NK-92 (cell line): Measurements from ENCODE around the gene MMP15.
"Not testable (repeated sequence)": the region's sequence is repeated elsewhere in the genome, so short reads cannot be mapped to it uniquely, and the experiment has no call there.

Experiments used
- DNase-seq: peaks from one replicate; lab custom pipeline; 2025; ENCODE audit not compliant: unreplicated experiment; lab: John Stamatoyannopoulos, UW

MMP15 gene

DNA sequence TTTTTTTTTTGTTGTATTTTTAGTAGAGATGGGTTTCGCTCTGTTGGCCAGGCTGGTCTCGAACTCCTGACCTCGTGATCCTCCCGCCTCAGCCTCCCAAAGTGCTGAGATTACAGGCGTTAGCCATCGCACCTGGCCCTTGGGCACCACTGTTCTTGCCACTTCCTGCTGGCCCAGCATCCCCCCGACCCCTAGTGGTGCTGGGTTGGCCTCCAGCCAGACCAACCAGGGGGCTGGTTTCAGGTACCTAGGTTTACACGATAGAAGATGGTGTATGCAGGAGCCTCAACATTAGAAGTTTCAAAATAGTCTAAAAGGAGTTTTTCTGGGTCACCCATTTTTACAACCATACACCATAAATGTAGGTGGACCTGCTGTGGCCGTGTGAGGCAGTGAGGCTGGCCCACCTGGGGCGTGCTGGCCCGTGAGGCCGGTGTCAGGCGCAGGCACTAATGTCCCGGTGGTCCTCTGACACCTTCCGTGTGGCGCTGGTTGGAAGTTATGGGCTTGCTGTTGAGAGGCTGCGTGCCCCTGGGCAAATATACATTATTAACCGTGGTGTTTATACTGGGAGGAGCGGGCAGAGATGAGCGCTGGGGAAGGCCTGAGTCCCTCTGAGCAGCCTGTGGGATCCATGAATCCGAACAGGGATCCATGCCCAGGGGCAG is 60.2 kb downstream of the MMP15 start:
- no peak for DNase-seq

DNA sequence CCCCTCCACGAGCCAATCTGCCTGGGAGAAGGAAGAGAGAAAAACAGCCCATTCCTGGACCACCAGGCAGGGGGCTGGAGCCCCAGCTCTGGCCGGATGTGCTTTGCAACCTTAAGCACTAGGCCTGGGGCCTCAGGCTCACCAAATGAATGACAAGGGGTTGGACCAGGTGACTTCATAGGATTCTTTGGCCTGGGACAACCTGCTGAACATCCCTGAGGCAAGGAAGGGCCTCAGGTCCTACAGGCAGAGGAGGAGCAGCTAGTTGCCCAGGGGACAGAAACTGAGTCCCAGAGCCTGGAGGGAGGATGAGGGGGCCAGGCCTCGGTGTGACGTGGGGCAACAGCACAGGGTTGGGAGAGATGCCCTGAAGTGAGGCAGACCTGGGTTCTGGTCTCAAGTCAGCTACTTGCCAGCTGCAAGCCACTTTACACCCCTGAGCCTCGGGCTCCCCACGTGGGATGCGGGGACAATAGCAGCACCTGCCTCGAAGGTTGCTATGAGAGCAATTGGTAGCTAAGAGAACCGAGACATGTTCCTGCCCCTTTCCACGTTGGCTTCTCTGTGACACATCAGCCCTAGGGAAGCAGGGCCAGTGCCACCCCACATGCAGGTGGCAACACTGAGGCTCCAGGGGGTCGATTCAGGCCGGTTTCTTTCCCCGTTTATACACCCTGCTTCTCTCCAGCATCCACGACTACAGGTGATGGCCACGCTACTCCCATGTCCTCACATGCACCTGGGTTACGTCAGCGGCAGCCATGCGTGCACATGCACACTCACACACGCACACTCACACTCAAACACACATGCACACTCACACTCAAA is 61.0 kb downstream of the MMP15 start:
- no peak for DNase-seq

DNA sequence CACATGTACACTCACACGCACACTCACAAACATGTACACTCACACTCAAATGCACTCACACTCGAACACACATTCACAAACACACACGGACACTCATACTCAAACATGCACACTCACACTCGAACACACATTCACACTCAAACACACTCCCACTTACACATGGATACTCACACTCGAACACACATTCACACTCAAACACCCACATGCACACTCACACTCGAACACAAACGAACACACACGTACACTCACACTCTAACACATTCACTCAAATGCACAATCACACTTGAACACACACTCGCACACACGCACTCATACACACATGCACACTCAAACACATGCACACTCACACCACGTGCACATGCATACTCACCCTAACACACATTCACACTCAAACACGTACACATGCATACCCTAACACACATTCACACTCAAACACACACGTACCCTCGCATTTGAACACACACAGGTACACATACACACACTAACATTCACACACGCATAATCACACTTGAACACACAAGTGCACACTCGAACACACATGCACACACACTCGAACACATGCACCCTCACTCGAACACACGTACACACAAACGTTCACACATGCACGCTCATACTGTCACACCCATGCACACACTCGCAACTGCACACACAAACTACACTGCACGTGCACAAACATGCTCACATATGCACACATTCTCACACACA is 61.8 kb downstream of the MMP15 start:
- no peak for DNase-seq

DNA sequence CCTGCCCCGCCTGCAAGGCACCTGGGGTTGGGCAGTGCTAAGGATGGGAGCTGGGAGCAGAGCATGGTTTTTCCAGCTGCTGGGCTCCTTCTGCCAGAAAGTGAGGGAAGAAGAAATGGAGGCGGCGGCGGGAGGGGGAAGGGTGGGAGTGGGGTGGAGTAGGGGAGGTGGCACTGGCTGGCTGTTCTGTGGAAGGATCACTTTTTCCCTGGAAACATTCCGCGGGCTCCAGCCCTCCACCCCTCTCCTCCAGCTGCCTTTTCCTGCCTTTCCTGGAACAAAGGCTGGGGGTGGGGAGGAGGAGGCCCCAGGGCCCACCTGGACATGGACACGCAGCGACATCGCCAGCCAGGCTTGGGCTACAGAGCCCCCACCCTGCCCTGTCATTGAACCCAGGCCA is 62.5 kb downstream of the MMP15 start:
- no peak for DNase-seq

DNA sequence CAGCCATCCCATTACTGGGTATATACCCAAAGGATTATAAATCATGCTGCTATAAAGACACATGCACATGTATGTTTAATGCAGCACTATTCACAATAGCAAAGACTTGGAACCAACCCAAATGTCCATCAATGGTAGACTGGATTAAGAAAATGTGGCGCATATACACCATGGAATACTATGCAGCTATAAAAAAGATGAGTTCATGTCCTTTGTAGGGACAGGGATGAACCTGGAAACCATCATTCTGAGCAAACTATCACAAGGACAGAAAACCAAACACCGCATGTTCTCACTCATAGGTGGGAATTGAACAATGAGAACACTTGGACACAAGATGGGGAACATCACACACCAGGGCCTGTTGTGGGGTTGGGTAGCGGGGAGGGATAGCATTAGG is 64.8 kb downstream of the MMP15 start:
- DNase-seq: not testable (repeated sequence)

DNA sequence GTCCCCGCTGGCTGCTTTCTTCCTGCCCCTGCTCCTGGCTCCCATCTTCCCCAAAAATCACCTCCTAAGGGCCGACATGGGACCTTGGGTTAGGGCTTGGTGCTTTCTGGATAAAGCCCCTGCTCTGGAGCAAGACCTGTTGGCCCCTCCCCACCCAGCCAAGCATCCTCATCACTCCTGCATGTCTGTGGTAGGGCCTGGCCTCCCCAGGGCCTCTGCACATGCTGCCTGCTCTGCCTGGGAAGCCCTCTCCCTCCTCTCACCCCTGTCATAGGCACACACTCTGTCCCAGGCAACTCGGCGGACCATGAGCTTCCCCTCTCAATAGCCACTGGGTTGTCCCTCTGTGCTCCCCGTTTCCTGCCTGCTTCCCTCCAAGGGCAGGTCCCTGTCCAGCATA is 68.5 kb downstream of the MMP15 start:
- DNase-seq: no peak

DNA sequence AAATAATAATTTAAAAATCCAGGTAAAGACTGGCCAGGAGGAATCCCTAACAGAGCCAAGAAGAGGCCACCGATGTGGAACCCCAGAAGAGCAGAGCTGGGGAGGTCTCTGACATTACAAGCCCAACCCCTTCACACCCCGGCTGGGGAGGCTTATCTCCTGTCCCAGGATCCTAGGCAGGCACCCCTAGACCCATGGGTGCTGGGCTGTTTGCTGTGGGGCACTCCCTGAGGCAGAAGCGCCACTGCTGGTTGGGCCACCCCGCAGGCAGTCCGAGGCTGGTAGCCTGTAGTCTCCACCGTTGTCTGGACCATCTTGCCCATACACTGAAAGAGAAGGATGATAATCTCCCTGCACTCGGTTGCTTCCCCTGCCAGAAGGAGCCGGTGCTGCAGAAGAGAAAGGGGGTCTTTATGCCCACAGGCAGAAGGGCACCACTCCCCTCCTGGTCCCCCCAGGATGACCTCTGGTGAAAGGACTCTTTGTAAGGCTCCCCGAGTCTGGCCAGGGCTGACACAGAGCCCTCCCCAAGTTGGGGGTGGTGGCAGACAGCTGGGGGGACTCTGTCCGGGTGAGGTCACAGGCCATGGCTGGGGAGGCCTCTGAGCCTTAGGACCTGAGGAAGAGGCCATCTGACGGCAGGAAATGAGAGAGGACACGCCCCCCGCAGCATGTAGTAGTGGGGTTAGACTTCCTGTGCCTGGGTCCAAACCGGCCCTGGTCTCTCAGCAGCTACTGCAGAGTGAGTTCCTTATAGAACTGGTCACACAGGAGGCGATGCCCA is 69.4 kb downstream of the MMP15 start:
- DNase-seq: no peak

DNA sequence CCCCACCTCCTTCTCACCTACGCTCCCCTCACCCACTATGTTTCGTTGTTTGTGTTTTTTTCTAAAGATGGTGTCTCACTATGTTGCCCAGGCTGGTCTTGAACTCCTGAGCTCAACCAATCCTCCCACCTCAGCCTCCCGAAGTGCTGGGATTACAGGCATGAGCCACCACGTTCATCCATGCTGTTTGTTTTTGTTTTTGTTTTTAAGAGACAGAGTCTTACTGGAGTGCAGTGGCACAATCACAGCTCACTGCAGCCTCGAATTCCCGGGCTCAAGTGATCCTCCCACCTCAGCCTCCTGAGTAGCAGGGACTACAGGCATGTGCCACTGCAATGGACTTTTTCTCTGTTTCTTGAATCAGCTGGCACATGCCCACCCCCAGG is 70.0 kb downstream of the MMP15 start:
- not testable (repeated sequence) for DNase-seq

DNA sequence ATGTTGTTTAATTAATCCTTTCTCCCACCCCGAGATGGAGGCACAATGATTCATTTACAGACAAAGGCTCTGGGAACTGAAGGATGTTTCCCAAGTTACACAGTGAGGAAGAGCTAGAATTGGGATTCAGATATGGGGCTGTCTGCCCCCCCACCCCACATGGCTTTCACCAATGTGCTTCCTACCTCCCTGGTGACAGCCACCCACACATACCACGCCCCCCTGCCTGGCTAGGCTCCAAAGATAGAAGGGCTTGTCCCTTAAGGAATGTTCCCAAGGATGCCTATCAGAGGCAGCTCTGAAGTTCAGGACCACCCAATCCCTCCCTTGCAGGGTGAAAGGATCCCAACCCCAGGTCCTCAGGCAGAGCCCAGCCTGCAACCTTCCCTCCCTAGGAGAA is 70.7 kb downstream of the MMP15 start:
- DNase-seq: no peak
